Activated gamma-delta T cell treated with anti-CD3 and anti-CD28 coated beads, Interleukin-2, amount 50 U/mL, for 16 hours (primary cell): ENCODE results near the gene ZNF337.
"Not testable (repeated sequence)": the region's sequence is repeated elsewhere in the genome, so short reads cannot be mapped to it uniquely, and the experiment has no call there.

ENCODE experiments used
- DNase-seq: peaks from one replicate; pipeline ENCODE4 v3.0.0-alpha.2; 2020; ENCODE audit warnings: low read depth

Gene ZNF337

GRCh38 chr20:25696371-25697131 is at the start of gene ZNF337:
ZNF337 (minus strand) TSS chr20:25696853; CDS start chr20:25686417, 10,436 bp downstream.
- DNase-seq: peak; percentile 88

GRCh38 chr20:25745738-25746137 is 49.1 kb upstream of the ZNF337 start:
- DNase-seq: no peak

- DNase-seq: no peak
Measured at GRCh38 chr20:25745100-25745499, 48.4 kb upstream of the ZNF337 start.

- DNase-seq: no peak
Measured at GRCh38 chr20:25744261-25744660, 47.6 kb upstream of the ZNF337 start.

GRCh38 chr20:25741088-25741487 is 44.4 kb upstream of the ZNF337 start:
- DNase-seq: no peak

- no peak for DNase-seq
Measured at GRCh38 chr20:25739615-25740320, 43.1 kb upstream of the ZNF337 start.

- no peak for DNase-seq
Measured at GRCh38 chr20:25738198-25738597, 41.5 kb upstream of the ZNF337 start.

- no peak for DNase-seq
Measured at GRCh38 chr20:25733903-25734302, 37.2 kb upstream of the ZNF337 start.

- DNase-seq: no peak
Measured at GRCh38 chr20:25730862-25731261, 34.2 kb upstream of the ZNF337 start.

- no peak for DNase-seq
Measured at GRCh38 chr20:25726357-25726756, 29.7 kb upstream of the ZNF337 start.

GRCh38 chr20:25725639-25726038 is 29.0 kb upstream of the ZNF337 start:
- no peak for DNase-seq

- no peak for DNase-seq
Measured at GRCh38 chr20:25723975-25724374, 27.3 kb upstream of the ZNF337 start.

- DNase-seq: no peak
Measured at GRCh38 chr20:25720285-25720684, 23.6 kb upstream of the ZNF337 start.

- DNase-seq: not testable (repeated sequence)
Measured at GRCh38 chr20:25718896-25719809, 22.5 kb upstream of the ZNF337 start.

GRCh38 chr20:25707695-25708094 is 11.0 kb upstream of the ZNF337 start:
- DNase-seq: no peak

GRCh38 chr20:25706793-25707192 is 10.1 kb upstream of the ZNF337 start:
- DNase-seq: no peak

- no peak for DNase-seq
Measured at GRCh38 chr20:25705830-25706351, 9.2 kb upstream of the ZNF337 start.

GRCh38 chr20:25704303-25704702 is 7.7 kb upstream of the ZNF337 start:
- not testable (repeated sequence) for DNase-seq

GRCh38 chr20:25700835-25701234 is 4.2 kb upstream of the ZNF337 start:
- DNase-seq: not testable (repeated sequence)

- DNase-seq: no peak
Measured at GRCh38 chr20:25699914-25700313, 3.3 kb upstream of the ZNF337 start.

GRCh38 chr20:25697132-25697446 is 436 bp upstream of the ZNF337 start:
- DNase-seq: no peak
